Mucosa of descending colon (tissue), 3 donors: ENCODE measurements around the gene HEBP1. TPM values are rescaled to one million over a fixed set of nuclear protein-coding genes. Genes with fewer than 3 reads are reported as not detected.

Source experiments
- ATAC-seq: fragments of 200-7000 bp; cut with Tn5 transposase; one replicate; pipeline ENCODE4 v1.9.1; 2020; ENCODE audit warnings: mild to moderate bottlenecking, moderate library complexity
- DNase-seq, 3 donors: peaks; one replicate each; pipeline ENCODE4 v3.0.0-alpha.2; 2020
- H3K36me3 ChIP-seq: fragments of 200-600 bp; one replicate; pipeline ENCODE4 v1.8.0; 2021; ENCODE audit warnings: low read depth, mild to moderate bottlenecking
- H3K4me1 ChIP-seq: fragments of 200-600 bp; one replicate; pipeline ENCODE4 v1.8.0; 2021; ENCODE audit warnings: low read depth, mild to moderate bottlenecking
- H3K4me3 ChIP-seq: fragments of 200-600 bp; one replicate; pipeline ENCODE4 v1.8.0; 2021; ENCODE audit warnings: mild to moderate bottlenecking
- H3K9me3 ChIP-seq: fragments of 200-600 bp; one replicate; pipeline ENCODE4 v1.8.0; 2021; ENCODE audit warnings: mild to moderate bottlenecking
- CTCF ChIP-seq: fragments of 200-600 bp; IDR thresholded peaks from one replicate; pipeline ENCODE4 v1.8.0; 2022; ENCODE audit warnings: antibody characterized with exemption, mild to moderate bottlenecking
- intact Hi-C, 2 donors: fragments of 100-400 bp; cut with DNase I in 1 of 2; cut with micrococcal nuclease in 1 of 2; formaldehyde crosslinking; loops; one replicate each; pipeline versions ENCODE4 v1.11.0 to v1.11.1; 2022; cut with DNase I, micrococcal nuclease
- total RNA-seq, 3 donors: library from RNA; stranded (reverse); fragmentation: NEBNext Ultra II Directional in 2 of 3; extraction: Animal tissue kit (Norgen Biotek cat#: 25700) in 2 of 3; gene quantifications; one replicate each; pipeline versions ENCODE4 v1.2.1 to v1.2.4, GENCODE V29; 2021 to 2023
- donor health status: DM: no; HTN: no; CAD: no; lungs with moderate emphysema.
- donor health status: DM: no; HTN: no; CAD: no.
- donor health status: DM: no; HTN: yes; CAD: no.

Gene HEBP1
- total RNA-seq, 3 donors from 2014 or later = 46.0 to 68.1 (median 62.1) TPM

- DNase-seq (no peak), ATAC-seq (peak; percentile 46)
- intact Hi-C loops = no loop called here
- no peak for TF ChIP-seq CTCF
- H3K4me3 ChIP-seq = no peak overlapping the region
- H3K36me3 ChIP-seq = no peaks in the 10 kb centered on the region
- no peaks in the 10 kb centered on the region for H3K9me3 ChIP-seq
- no peaks in the 10 kb centered on the region for H3K4me1 ChIP-seq
These were observed 53.2 kb downstream of the HEBP1 start for GRCh38 chr12:12946686-12947355.

DNA sequence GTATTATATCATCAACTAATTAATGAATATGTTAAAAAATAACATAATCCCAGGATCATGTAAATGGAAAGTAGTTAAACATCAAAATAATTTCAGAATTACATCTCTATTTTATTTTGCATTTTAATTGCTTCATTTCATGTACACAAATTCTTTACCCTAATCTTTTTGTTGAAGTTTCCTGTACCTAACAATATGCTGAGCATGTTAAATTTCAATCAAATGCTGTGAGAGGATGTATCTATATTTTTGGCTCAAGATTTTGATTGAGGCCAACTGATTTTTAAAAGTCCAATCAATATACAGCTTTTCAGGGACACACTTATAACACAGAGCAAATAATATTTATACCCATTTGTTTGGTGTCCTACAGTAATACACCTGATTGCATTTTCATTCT, 54.5 kb downstream of the HEBP1 start:
- H3K4me1 ChIP-seq = no peaks in the 10 kb centered on the region
- intact Hi-C loops = no loop called here
- no peak for ATAC-seq

DNA sequence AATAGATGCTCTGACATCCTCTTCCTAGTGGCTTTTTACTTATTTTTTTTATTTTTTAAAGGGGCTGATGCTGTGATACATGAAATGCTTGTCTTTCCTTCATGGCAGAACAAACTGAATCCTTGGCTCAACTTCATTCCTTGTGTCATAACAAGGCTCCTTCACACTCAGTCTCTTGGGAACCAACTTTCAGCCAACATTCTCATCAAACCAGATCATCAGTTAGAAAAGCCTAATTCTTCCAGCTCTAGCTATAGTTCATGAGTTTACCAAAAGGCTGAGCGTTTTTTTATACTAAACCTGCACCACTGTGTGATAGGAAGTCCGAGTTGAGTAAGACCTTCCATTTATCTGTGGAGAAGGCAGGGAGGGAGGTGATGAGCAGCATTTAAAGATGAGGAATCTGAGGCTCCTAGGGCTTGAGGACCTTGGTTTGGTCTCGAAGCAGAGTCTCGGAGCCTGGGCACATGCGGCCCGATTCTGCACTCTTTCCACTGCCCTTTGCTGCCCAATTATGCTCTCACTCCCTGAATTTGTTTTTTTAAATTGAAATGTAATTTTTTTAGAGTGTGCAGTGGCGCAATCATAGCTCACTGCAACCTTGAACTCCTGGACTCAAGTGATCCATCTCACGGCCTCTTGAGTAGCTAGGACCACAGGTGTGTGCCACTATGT, 56.3 kb downstream of the HEBP1 start:
- ATAC-seq (no peak), DNase-seq (no peak)
- no peaks in the 10 kb centered on the region for H3K9me3 ChIP-seq
- intact Hi-C loops = no loop called here
- no peaks in the 10 kb centered on the region for H3K36me3 ChIP-seq
- H3K4me3 ChIP-seq = no peak overlapping the region
- H3K4me1 ChIP-seq = no peaks in the 10 kb centered on the region
- TF ChIP-seq CTCF = no peak

More for the DNA sequence above, 54.5 kb downstream of the HEBP1 start:
- no peak for DNase-seq
- TF ChIP-seq CTCF = no peak
- Histone ChIP-seq H3K36me3 (no peaks in the 10 kb centered on the region), H3K9me3 (no peaks in the 10 kb centered on the region), H3K4me3 (no peak overlapping the region)

DNA sequence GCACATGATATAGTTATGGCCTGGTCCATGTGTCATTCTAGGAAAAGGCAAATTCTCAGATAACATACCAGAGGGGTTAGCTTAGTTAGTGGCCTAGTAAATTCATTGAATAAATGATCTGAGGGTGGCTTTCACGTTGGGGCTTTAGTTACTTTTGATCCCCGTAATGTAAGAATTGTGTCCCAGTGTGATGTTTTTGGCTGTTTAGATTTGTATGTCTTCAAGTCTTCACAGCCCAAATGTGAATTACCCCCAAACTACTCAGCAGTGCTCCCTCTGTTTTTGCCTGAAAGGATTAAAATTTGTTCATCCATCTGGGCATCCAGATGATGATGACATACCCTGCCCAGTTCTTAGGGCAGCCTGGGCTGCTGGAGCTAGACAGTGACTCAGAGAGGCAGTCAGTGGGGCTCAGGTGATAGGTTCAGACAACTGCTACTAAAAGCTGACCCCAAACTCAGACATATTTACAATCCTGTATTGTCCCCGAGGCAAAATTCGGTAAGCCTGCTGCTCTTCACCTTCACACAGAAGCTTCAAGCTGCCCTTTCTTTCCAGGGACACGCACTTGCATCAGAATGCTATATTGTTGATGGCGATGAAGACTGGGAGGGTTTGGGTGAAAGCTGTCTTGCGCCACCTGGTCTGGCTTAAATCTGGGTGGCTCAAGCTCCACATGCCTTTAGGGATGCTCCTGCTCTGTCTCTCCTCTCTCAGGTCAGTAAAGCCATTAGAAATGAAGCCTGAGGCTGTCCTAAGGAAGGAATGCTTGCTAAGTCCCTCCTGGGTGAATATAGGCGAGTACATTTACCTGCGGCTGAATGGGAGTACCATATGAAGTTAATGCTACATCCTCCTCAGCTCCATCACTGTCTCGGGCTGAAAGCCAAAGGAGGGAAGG, 58.4 kb downstream of the HEBP1 start:
- Histone ChIP-seq H3K36me3 (no peaks in the 10 kb centered on the region), H3K9me3 (no peaks in the 10 kb centered on the region), H3K4me3 (no peak overlapping the region), H3K4me1 (no peaks in the 10 kb centered on the region)
- DNase-seq (no peak), ATAC-seq (no peak)
- no peak for TF ChIP-seq CTCF
- intact Hi-C loops = no loop called here

- Histone ChIP-seq H3K9me3 (no peaks in the 10 kb centered on the region), H3K4me1 (no peaks in the 10 kb centered on the region), H3K4me3 (no peak overlapping the region), H3K36me3 (no peaks in the 10 kb centered on the region)
- ATAC-seq (no peak), DNase-seq (no peak)
- TF ChIP-seq CTCF = no peak
- intact Hi-C loops = no loop called here
These were observed 60.2 kb downstream of the HEBP1 start for GRCh38 chr12:12939888-12940287.
